Activated naive CD8-positive, alpha-beta T cell (primary cell): ENCODE measurements around the gene HOXD8.

Experiments used
- H3K27ac Mint-ChIP-seq: one replicate; pipeline ENCODE4 v1.8.0; 2021; ENCODE audit warnings: mixed read lengths
- H3K27me3 Mint-ChIP-seq: one replicate; pipeline ENCODE4 v1.8.0; 2021; ENCODE audit warnings: mixed read lengths
- H3K36me3 Mint-ChIP-seq: one replicate; pipeline ENCODE4 v1.8.0; 2021; ENCODE audit warnings: mixed read lengths
- H3K4me1 Mint-ChIP-seq: one replicate; pipeline ENCODE4 v1.8.0; 2021; ENCODE audit warnings: low read depth, mixed read lengths
- H3K4me3 Mint-ChIP-seq: one replicate; pipeline ENCODE4 v1.8.0; 2021; ENCODE audit warnings: mild to moderate bottlenecking, mixed read lengths
- H3K9me3 Mint-ChIP-seq: one replicate; pipeline ENCODE4 v1.8.0; 2021; ENCODE audit warnings: low read depth, mixed read lengths

HOXD8 gene

GRCh38 chr2:176128982-176129796 lies at the start of gene HOXD8:
Gene HOXD8, plus strand, starts transcription at chr2:176129705. Its CDS starts 662 bp downstream, at chr2:176130367.
- H3K36me3 Mint-ChIP-seq: no peaks in the 10 kb centered on the region
- no peaks in the 10 kb centered on the region for H3K9me3 Mint-ChIP-seq
- peak within 1 kb of the TSS; percentile 22 for H3K27ac Mint-ChIP-seq
- H3K4me3 Mint-ChIP-seq: peak within 1 kb of the TSS; percentile 71
- H3K27me3 Mint-ChIP-seq: peaks cover 59% of the 10 kb centered on the region
- peaks cover 28% of the 10 kb centered on the region for H3K4me1 Mint-ChIP-seq

GRCh38 chr2:176079831-176080539 lies 49.5 kb upstream of the HOXD8 start:
- Mint-ChIP-seq H3K27me3 (peaks cover 53% of the 10 kb centered on the region), H3K36me3 (peaks cover 14% of the 10 kb centered on the region), H3K4me1 (peaks cover 7% of the 10 kb centered on the region), H3K9me3 (peaks cover 15% of the 10 kb centered on the region), H3K27ac (peak overlapping the region; percentile 61), H3K4me3 (peak overlapping the region; percentile 63)

- Mint-ChIP-seq H3K27me3 (peaks cover 48% of the 10 kb centered on the region), H3K36me3 (peaks cover 12% of the 10 kb centered on the region), H3K27ac (peak overlapping the region; percentile 85), H3K4me3 (peak overlapping the region; percentile 40), H3K4me1 (peaks cover 7% of the 10 kb centered on the region), H3K9me3 (peaks cover 15% of the 10 kb centered on the region)
Measured at GRCh38 chr2:176080540-176081375, 48.7 kb upstream of the HOXD8 start.

- Mint-ChIP-seq H3K9me3 (peaks cover 11% of the 10 kb centered on the region), H3K36me3 (peaks cover 12% of the 10 kb centered on the region), H3K4me1 (peaks cover 8% of the 10 kb centered on the region), H3K27ac (peak overlapping the region; percentile 85), H3K4me3 (peak overlapping the region; percentile 40), H3K27me3 (peaks cover 45% of the 10 kb centered on the region)
Measured at GRCh38 chr2:176081376-176081836, 48.1 kb upstream of the HOXD8 start.

GRCh38 chr2:176081837-176082524 lies 47.5 kb upstream of the HOXD8 start:
- H3K27ac Mint-ChIP-seq: peak overlapping the region; percentile 72
- peak overlapping the region; percentile 13 for H3K4me3 Mint-ChIP-seq
- peaks cover 8% of the 10 kb centered on the region for H3K9me3 Mint-ChIP-seq
- H3K36me3 Mint-ChIP-seq: peaks cover 15% of the 10 kb centered on the region
- peaks cover 48% of the 10 kb centered on the region for H3K27me3 Mint-ChIP-seq
- peaks cover 13% of the 10 kb centered on the region for H3K4me1 Mint-ChIP-seq

- no peak overlapping the region for H3K4me3 Mint-ChIP-seq
- peak overlapping the region; percentile 72 for H3K27ac Mint-ChIP-seq
Measured at GRCh38 chr2:176082525-176082823, 47.0 kb upstream of the HOXD8 start.

GRCh38 chr2:176082824-176083751 lies 46.4 kb upstream of the HOXD8 start:
- Mint-ChIP-seq H3K27me3 (peaks cover 50% of the 10 kb centered on the region), H3K36me3 (peaks cover 16% of the 10 kb centered on the region), H3K27ac (peak overlapping the region; percentile 78), H3K9me3 (peaks cover 8% of the 10 kb centered on the region), H3K4me3 (peak overlapping the region; percentile 30), H3K4me1 (peaks cover 16% of the 10 kb centered on the region)

More at GRCh38 chr2:176082525-176082823, 47.0 kb upstream of the HOXD8 start:
- peaks cover 8% of the 10 kb centered on the region for H3K9me3 Mint-ChIP-seq
- peaks cover 16% of the 10 kb centered on the region for H3K36me3 Mint-ChIP-seq
- peaks cover 48% of the 10 kb centered on the region for H3K27me3 Mint-ChIP-seq
- H3K4me1 Mint-ChIP-seq: peaks cover 14% of the 10 kb centered on the region

GRCh38 chr2:176083796-176084261 lies 45.7 kb upstream of the HOXD8 start, which contains the start of gene EVX2:
Gene EVX2, minus strand, starts transcription at chr2:176083962. Its CDS starts 186 bp downstream, at chr2:176083776.
- peak within 1 kb of the TSS; percentile 30 for H3K4me3 Mint-ChIP-seq
- H3K4me1 Mint-ChIP-seq: peaks cover 21% of the 10 kb centered on the region
- peaks cover 46% of the 10 kb centered on the region for H3K27me3 Mint-ChIP-seq
- peak within 1 kb of the TSS; percentile 78 for H3K27ac Mint-ChIP-seq
- H3K9me3 Mint-ChIP-seq: peaks cover under 1% of the 10 kb centered on the region
- peaks cover 11% of the 10 kb centered on the region for H3K36me3 Mint-ChIP-seq

GRCh38 chr2:176084611-176085119 lies 44.8 kb upstream of the HOXD8 start:
- Mint-ChIP-seq H3K4me3 (no peak overlapping the region), H3K4me1 (peaks cover 15% of the 10 kb centered on the region), H3K9me3 (no peaks in the 10 kb centered on the region), H3K27me3 (peaks cover 44% of the 10 kb centered on the region), H3K36me3 (peaks cover 5% of the 10 kb centered on the region), H3K27ac (peak overlapping the region; percentile 58)

GRCh38 chr2:176085120-176085788 lies 44.3 kb upstream of the HOXD8 start:
- H3K4me3 Mint-ChIP-seq: no peak overlapping the region
- peaks cover 14% of the 10 kb centered on the region for H3K4me1 Mint-ChIP-seq
- no peaks in the 10 kb centered on the region for H3K9me3 Mint-ChIP-seq
- H3K27ac Mint-ChIP-seq: no peak overlapping the region
- H3K36me3 Mint-ChIP-seq: peaks cover 5% of the 10 kb centered on the region
- H3K27me3 Mint-ChIP-seq: peaks cover 49% of the 10 kb centered on the region

- Mint-ChIP-seq H3K9me3 (no peaks in the 10 kb centered on the region), H3K4me3 (no peak overlapping the region), H3K4me1 (peaks cover 14% of the 10 kb centered on the region), H3K27ac (no peak overlapping the region), H3K27me3 (peaks cover 55% of the 10 kb centered on the region), H3K36me3 (peaks cover 5% of the 10 kb centered on the region)
Measured at GRCh38 chr2:176085861-176086771, 43.4 kb upstream of the HOXD8 start.
